Inflammatory macrophage (primary cell): ENCODE measurements around the gene SLC25A34.
"Not testable (repeated sequence)": the region's sequence is repeated elsewhere in the genome, so short reads cannot be mapped to it uniquely, and the experiment has no call there.

Experiments used
- DNase-seq, 2 donors: peaks; one replicate each; pipeline ENCODE4 v3.0.0-alpha.2; 2020 to 2022
- total RNA-seq, 18 experiments: gene quantifications; one replicate each; lab custom pipeline; 2026; ENCODE audit warnings: mixed read lengths in 6 of 18, inconsistent platforms in 2 of 18; lab: John Stamatoyannopoulos, UW

Gene SLC25A34
- total RNA-seq = 1.4 to 7.5 (median 3.4) reads per million in 18 experiments

DNA sequence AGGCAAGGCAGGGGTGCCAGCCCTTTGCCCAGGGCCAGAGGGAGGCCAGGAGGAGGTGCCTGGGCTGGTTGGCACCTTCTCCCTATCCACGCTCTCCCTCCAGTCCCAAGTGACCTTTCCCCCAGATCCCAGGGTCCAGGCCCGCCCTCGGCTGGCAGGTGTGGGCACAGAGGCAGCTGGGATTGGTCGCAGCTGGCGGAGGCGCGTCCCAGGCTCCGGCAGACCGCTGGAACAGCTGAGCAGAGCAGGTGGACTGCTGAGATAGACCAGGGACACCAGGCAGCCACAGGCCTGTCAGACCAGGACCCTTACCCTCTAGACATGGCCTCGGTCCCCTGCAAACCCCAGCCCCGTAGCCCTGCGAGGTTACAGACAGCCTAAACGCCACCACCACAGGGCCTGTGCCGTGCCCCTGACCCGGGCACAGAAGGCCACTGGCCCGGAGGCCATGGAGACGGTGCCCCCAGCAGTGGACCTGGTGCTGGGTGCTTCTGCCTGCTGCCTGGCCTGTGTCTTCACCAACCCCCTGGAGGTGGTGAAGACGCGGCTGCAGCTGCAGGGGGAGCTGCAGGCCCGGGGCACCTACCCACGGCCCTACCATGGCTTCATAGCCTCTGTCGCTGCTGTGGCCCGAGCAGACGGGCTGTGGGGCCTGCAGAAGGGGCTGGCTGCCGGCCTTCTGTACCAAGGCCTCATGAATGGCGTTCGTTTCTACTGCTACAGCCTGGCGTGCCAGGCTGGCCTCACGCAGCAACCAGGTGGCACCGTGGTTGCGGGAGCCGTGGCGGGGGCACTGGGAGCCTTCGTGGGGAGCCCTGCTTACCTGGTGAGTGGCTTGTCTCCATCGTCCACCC lies at the start of gene SLC25A34:
Gene SLC25A34, plus strand, starts transcription at position 221 of the 854 bp plus-strand sequence. Its CDS starts 228 bp downstream, at position 449.
- no peak for DNase-seq

DNA sequence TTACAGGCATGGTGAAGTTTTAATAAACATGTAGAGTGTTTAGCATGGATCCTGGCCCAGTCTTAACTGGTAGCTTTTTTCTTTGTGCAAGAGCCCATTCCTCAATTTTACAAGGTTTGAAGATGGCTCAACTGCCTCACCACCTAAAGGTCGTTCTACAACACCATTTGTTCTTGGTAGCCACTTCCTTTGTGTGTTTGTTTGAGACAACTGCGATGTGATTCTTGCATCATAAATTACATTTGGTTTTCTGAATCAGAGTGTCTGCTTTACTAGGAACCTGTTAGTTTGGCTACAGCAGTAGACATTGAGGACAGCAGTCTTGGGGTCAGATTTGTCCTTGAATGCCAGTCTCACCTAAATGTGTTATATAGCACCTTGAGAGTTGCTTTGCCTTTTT lies 48.6 kb upstream of the SLC25A34 start:
- DNase-seq = peak in 1 of 2 donors; percentile 17

- no peak for DNase-seq
Observed at GRCh38 chr1:15690317-15690716, 45.7 kb upstream of the SLC25A34 start.

GRCh38 chr1:15691434-15692032 lies 44.5 kb upstream of the SLC25A34 start:
- no peak for DNase-seq

DNA sequence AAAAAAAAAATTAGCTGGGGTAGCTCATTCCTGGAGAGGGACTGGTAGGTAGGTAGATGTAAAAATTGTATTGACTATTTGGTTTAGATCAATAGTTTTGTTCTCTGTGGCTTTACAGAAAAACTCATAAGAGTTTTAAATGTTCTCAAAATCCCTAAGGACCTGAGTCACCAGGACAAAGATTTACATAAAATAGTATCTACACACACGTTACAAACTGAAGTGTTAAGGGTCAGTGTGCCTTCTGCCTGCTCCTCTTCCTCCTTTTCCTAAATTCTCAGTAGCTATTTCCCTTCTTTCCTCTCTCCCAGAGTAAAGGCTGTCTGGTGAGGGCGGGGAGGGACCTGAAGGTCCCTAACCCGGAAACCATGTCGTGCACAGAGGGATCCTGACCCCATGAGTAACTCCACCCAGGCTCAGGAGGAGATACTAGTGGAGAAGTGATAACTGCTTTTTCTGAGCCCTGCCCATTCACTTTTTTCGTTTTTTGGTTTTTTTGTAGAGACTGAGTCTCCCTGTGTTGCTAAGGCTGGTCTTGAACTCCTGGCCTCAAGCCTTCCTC lies 43.9 kb upstream of the SLC25A34 start:
- DNase-seq = no peak

DNA sequence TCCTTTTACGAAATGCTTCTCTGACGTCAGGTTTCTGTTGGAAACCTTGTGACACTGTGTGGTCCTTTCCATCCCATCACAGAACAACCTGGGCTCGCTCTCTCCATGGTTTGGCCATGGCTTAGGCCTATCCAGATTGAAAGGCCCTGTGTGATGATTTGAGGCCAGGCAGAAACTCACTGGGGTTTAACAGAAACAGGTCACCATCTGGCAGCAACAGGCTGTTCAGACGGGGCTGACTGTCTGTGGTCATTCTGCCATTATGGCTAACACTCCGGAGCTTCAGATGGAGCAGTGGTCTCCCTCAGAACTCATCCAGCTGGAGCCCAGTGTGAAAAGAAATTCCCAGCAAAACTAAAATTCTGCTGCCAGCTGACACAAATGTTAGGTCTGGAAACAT lies 42.7 kb upstream of the SLC25A34 start:
- DNase-seq = no peak

DNA sequence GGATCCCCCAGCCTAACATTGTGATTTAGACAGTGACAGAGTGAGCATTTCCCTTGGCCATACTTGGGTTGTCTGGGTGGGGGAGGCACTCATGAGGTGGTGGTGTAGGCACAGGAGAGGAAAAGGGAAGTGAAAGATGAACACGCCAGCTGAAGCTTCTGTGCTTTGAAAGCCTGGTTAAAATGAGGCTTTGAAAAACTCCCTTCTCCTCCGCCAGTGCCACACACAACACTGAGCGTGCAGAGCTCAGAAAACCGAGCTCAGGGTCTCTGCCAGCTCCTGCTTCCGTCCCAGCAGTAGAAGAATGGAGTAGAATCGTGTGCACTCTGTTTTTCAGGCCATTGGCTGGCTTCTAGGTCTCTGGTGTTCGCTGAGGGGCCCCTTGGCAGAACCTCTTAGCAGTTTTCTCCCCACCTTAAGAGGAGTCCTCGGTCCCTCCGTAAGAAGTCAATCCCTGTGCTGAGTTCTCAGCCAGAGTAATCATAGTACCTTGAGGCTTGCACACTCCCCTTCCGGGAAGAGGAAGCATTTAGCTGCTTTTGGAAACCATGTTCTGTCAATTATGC lies 39.0 kb upstream of the SLC25A34 start:
- DNase-seq = peak; percentile 81 to 87

DNA sequence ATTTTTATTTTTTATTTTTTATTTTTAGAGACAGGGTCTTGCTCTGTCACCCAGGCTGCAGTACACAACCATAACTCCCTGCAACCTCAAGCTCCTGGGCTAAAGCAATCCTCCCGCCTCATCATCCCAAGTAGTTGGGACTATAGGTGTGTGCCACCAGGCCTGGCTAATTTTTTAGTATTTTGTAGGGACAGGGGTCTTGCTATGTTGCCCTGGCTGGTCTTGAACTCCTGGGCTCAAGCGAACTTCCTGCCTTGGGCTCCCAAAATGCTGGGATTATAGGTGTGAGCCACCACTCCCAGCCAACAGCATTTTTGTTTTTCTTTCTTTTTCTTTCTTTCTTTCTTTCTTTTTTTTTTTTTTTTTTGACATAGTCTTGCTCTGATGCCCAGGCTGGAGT lies 37.9 kb upstream of the SLC25A34 start:
- no peak for DNase-seq

DNA sequence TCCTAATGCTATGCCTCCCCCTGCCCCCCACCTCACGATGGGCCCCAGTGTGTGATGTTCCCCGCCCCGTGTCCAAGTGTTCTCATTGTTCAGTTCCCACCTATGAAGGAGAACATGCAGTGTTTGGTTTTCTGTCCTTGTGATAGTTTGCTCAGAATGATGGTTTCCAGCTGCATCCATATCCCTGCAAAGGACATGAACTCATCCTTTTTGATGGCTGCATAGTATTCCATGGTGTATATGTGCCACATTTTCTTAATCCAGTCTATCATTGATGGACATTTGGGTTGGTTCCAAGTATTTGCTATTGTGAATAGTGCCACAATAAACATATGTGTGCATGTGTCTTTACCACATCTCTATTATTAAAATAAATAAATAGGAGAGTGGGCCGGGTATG lies 36.7 kb upstream of the SLC25A34 start:
- DNase-seq = not testable (repeated sequence)

DNA sequence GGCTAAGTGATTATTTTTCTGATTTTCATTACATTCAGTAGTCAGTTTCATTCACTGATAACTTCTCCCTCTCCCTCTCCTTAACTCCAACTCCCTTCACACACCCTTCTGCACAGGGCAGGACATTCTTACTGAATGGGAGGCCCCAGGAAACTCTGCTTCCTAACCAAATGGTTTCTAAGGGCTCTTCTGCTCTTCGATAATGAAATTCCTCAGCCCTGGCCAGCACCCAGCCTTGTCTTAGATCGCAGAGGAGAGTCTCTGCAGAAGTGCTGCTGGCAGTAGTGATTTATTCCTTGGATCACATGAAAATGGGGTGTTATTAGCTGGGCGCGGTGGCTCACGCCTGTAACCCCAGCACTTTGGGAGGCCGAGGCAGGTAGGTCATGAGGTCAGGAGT lies 35.5 kb upstream of the SLC25A34 start:
- no peak for DNase-seq

DNA sequence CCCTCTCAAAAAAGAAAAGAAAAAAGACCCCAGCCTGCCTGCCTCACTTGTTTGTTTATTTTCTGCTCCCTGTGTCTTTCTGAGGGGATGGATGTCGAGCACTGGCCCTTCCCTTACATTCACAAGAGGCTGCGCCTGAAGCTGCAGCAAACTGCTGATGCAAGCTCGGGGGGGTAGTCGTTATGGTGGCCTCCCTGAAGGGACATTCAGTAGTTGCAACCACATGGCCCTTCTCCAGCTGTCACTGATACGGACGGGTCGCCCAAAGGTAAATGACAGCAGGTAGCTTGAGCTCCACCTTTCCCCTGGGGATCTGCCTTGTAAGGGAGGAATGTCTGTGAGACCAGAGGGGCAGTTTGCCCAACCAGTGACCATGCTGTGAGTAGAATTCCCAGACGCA lies 34.3 kb upstream of the SLC25A34 start:
- no peak for DNase-seq

DNA sequence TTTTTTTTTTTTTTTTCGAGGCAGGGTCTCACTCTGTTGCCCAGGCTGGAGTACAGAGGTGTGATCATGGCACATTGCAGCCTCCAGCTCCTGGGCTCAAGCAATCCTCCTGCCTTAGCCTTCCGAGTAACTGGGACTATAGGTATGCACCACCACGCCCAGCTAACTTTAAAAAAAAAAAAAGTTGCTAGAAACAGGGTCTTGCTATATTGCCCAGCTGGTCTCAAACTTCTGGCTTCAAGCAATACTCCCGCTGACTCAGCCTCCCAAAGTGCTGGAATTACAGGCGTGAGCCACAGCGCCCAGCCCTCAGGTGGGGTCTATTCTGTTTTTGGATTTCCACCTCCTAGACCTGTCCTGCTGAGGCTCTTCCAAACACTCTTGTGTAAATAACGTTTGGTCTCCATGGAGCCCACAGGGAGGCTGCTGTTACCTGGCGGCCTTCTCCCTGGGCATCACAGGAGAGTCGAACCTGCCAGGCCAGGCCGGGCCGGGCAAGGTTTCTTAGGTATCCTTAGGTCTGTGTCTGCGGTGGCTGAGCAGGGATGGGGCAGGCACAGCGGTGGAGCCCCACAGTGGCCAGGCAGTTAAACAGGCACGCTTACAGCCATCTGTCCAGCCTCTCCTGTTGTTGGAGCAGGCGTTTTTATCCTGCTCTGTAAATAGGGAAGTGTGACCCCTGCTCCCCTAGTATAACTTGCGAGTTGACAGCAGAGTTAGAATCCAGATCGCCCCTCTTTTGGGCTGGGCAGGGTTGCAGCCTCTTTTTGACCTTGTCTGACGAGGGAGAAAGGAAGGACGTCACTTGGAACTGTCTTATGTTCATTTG lies 33.1 kb upstream of the SLC25A34 start:
- DNase-seq = peak in 1 of 2 donors; percentile 11

DNA sequence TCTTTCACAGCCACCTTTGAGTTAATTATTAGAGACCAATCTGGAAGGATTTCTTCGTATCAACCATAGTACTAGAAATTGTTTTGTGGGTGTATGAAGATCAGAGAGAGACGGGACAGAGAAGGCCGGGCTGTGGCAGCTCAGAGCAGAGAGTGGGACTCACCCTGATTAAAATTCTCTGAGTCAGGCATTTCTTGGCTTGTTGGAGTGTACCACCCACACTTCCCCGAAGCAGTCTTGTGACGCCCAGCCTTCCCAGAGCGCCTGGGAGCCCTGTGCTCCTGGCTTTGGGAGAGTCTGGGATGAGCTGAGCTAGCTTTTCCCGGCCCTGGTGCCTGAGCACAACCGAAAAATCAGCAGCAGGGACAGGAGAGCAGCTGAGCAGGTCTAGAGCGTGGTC lies 32.5 kb upstream of the SLC25A34 start:
- DNase-seq = peak; percentile 43 to 68

DNA sequence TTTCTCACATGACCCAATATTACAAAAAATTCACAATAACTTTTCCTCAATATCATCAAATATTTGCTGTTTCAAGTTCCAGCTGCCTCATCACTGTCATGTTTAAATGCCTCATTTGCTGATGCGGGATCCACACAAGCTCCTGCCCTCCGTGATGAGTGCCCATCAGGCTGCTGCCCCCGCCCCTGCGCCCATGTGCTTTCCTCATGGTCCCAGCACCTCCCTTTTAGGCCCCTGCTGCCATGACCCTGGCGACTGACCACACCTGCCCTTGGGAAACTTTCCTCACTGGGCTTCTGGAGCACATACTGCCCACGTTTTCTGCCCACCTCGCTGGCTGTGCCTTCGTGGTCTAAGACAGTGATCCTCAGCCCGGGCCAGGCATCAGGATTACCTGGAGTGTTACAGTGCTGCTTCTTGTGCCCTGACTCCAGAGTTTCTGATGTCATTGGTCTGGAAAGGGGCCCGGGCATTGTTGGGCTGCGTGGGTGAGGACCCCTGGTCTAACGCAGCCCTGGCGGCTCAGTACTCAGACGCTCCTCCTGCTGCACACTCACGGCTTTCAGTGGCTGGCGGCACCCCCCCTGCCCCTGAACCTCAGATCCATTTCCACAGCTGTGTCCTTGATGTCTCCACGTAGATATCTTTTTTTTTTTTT lies 31.4 kb upstream of the SLC25A34 start:
- no peak for DNase-seq

DNA sequence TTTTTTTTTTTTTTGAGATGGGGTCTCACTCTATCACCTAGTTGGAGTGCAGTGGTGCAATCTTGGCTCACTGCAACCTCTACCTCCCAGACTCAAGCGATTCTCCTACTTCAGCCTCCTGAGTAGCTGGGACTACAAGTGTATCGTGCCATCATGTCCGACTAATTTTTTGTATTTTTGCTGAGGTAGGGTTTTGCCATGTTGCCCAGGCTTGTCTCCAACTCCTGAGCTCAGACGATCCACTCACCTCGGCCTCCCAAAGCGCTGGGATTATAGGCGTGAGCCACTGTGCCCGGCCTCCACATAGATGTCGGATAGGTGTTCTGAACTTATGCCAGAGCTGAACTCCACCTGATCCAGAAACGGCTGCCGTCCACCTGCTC lies 30.9 kb upstream of the SLC25A34 start:
- DNase-seq = no peak

DNA sequence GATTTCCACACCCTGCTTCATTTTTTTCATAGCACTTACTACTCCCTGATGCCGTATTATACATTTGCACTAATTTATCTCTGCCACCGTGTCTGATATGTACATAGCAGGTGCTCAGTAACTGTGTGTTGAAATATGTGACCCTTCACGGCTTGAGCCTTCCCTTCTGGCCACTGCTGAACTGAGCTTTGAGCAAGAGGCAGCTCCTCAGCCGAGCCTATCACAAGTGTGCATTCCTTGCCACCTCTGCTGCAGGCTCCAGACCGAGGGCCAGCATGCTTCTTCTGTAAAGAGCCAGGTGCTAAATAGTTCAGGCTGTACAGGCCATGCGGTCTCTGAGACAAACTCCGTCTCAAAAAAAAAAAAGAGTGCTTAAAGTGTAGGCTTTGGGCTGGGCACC lies 29.3 kb upstream of the SLC25A34 start:
- no peak for DNase-seq

DNA sequence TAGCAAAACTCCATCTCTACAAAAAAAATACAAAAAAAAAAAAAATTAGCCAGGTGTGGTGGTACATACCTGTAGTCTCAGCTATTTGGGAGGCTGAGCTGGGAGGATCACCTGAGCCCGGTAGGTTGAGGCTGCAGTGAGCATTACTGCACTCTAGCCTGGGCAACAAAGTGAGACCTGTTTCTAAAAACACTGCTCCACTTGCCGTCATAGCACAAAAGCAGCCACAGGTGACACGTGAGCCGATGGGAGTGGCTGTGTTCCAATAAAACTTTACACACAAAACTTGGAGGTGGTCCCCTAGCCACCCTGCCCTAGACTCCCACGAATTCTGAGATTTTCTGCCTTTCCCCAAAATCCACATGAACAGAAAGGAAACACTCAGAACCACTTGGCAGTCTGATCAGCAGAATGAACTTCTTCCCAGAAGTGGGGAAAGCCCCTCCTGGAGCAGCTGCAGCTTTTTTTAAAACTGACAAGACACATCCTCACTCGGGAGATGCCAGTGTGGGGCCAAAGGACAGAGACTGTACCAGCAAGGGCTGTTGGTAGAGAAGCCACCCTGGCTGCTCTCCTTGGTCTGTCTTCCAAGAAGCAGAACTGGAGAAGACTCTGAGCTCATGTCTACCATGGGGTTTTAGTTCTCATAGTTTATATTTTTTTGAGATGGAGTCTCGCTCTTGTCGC lies 28.7 kb upstream of the SLC25A34 start:
- DNase-seq = no peak

DNA sequence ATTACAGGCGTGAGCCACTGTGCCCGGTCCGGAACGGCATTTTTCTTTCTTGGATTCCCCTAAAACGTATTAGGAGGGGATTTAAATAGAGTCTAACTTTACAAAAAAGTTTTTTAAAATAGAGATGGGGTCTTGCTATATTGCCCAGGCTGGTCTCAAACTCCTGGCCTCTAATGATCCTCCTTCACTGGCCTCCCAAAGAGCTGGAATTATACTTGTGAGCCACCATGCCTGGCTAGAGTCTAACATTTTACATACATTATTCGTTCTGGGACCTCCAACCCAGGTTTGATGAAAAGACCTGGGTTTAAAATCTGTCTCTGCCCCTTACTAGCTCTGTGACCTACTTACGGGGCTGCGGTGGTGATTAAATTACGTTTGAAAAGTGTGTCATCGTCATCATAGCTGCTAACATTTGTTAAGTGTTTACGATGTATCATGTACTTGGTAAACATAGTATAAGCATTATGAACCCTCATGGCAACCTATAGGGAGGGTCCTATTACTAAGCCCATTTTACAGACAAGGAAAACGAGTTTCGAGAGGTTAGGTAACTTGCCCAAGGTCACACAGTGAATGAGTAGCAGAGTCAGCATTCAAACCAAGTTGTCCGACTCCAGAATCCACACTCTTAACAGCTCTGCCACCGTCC lies 27.4 kb upstream of the SLC25A34 start:
- no peak for DNase-seq

GRCh38 chr1:15709226-15709625 lies 26.8 kb upstream of the SLC25A34 start:
- no peak for DNase-seq

DNA sequence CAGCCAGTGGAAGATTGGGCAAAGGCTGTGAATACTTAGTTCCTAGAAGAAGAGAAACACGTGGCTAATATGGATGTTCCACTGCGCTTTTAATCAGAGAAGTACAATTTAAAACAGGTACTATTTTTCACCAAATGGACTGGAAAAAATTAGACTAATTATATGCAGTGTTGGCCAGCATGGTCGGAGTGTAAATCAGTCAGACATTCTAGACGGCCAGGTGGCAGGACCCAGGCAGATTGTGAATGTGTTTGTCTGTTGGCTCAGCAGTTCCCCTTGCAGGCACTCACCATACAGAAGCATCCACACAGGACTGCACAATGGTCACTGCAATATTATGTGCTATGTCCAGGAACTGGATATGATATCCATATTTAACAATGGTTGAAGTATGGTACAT lies 23.9 kb upstream of the SLC25A34 start:
- no peak for DNase-seq
